IPS-20b (cell line): ENCODE measurements around the gene ZPBP2.
A peak's percentile ranks its signal among the peaks of the same experiment; 100 is the strongest.

Source experiments
- H3K27ac ChIP-seq: one replicate; pipeline ENCODE4 v1.5.1; 2013; ENCODE audit warnings: low read length
- H3K27me3 ChIP-seq: 2 replicates; pipeline ENCODE4 v1.6.1; 2013; ENCODE audit warnings: mild to moderate bottlenecking, low read length, inconsistent platforms; ENCODE audit not compliant: insufficient read depth
- H3K36me3 ChIP-seq: 2 replicates; pipeline ENCODE4 v1.6.1; 2013; ENCODE audit warnings: low read depth, mild to moderate bottlenecking, inconsistent platforms, low read length, moderate library complexity; ENCODE audit not compliant: insufficient read depth
- H3K4me1 ChIP-seq: 2 replicates; pipeline ENCODE4 v1.6.1; 2013; ENCODE audit warnings: mild to moderate bottlenecking, control low read depth, inconsistent platforms, low read length, moderate library complexity; ENCODE audit not compliant: insufficient read depth
- H3K4me3 ChIP-seq: 2 replicates; pipeline ENCODE4 v1.5.1; 2013; ENCODE audit warnings: mild to moderate bottlenecking, low read length, inconsistent platforms
- H3K9ac ChIP-seq: 2 replicates; pipeline ENCODE4 v1.6.1; 2013; ENCODE audit warnings: low read depth, mild to moderate bottlenecking, inconsistent platforms, low read length, moderate library complexity
- H3K9me3 ChIP-seq: 2 replicates; pipeline ENCODE4 v1.6.1; 2013; ENCODE audit warnings: mild to moderate bottlenecking, low read depth, low read length, inconsistent platforms; ENCODE audit not compliant: insufficient read depth

Gene ZPBP2

DNA sequence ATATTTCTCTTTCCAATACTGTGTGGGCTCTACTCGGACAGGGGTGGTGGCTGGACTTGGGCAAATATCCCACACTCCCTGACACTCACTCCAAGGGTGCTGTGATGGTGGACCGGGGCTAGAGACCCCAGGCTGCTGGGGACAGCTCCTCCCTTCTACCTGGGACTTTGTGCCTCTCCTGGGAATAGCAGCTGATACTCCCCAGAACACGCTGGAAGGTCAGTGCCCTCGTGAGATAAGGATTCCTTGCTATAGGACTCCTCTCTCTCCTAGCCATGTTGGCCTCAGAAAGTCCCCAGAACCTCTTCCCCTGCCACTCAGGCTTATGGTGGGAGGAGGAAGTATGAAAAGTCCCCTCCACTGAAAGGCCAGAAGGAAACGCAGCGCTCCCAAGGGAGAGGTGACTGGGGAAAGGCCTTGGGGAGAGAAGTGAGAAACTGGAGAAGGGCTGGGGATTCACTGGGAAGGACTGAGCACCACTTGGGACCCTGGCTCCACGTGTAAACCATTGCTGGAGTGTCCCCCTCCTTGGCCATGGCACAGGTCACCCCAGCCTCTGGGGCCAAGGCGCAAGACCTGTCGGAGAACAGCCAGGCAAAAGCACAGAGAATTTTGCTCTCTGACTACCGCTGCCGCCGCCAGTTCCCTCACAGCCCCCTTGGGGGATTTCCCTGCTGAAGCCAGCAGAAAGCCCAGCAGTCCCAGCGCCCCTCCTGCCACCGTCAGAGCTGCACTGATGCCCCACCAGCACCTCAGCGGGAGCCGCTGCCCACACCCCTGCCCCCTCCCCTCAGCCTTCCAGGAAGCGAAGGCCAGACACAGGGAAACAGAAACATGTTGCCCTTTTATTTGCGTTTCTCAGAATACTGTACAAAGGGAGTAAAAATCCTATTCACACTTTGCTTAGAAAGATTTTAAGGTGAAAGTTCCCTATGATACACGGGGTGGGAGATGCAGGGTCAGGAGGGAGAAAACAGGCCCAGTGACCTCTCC lies 52.5 kb downstream of the ZPBP2 start:
- no peaks in the 10 kb centered on the region for H3K9me3 ChIP-seq
- H3K9ac ChIP-seq, result no peak overlapping the region
- no peak overlapping the region for H3K27ac ChIP-seq
- no peaks in the 10 kb centered on the region for H3K27me3 ChIP-seq
- H3K4me1 ChIP-seq, result no peaks in the 10 kb centered on the region
- no peak overlapping the region for H3K4me3 ChIP-seq
- peaks cover 43% of the 10 kb centered on the region for H3K36me3 ChIP-seq

DNA sequence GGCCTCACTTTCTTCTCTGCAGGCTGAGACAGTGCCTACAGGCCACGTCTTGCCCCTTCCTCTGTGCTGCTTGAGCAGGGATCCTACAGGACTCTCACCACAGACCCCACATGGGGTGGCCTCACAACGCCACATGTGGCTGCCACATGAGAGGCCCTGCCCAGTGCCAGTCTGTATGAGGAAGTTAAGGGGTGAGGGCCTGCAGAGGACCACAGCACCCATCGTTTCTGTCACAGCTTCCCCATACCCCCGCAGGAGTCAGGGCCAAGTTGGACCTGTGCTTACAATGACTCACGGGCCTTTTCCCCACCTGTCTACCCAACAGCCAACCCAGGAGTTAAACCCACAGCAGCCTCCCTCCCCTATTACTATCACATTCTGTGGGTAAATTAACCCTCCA lies 53.3 kb downstream of the ZPBP2 start:
- H3K4me1 ChIP-seq, result no peaks in the 10 kb centered on the region
- no peaks in the 10 kb centered on the region for H3K27me3 ChIP-seq
- H3K36me3 ChIP-seq, result peaks cover 43% of the 10 kb centered on the region
- H3K4me3 ChIP-seq, result no peak overlapping the region
- H3K9ac ChIP-seq, result no peak overlapping the region
- H3K27ac ChIP-seq, result no peak overlapping the region
- H3K9me3 ChIP-seq, result no peaks in the 10 kb centered on the region

DNA sequence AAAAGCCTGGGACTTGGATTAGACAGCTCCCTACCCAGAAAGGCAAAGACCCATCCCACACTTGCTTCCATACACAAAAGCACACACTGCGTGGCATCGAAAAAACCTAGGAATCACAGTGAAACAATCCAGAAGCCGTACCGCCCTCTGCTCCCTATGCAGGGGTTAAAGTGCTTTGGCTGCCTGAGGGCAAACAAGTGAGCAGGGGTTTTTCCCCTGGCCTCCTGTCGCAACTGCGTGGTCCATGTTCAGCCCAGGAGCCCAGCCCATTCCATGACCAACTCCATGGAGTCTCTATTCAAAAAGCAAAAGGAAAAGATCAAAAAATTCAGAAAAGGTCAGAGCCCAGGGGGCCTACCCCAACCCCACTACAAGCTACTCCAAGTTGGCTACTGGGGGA lies 54.0 kb downstream of the ZPBP2 start:
- Histone ChIP-seq H3K36me3 (peaks cover 43% of the 10 kb centered on the region), H3K4me3 (no peak overlapping the region), H3K9ac (no peak overlapping the region), H3K9me3 (no peaks in the 10 kb centered on the region), H3K27me3 (no peaks in the 10 kb centered on the region), H3K27ac (no peak overlapping the region), H3K4me1 (no peaks in the 10 kb centered on the region)

DNA sequence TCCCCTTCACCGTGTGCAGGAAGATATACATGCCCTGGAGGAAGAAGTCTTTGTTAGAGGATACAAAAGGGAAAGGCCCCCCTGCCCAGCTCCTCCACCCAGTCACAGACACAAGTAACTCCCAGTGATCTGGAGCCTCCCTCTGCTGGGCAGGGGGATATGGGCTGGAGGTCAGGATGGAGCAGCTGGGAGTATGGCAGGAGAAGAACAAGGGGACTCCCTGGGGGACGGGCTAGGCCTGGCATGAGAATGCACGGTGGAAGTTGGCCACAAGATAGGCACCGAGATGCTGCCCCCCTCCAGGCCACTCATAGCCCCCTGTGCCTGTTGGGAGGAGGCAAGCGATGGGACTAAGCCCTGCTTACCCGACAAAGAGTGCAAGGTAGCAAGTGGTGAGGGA lies 55.2 kb downstream of the ZPBP2 start:
- no peaks in the 10 kb centered on the region for H3K27me3 ChIP-seq
- no peaks in the 10 kb centered on the region for H3K9me3 ChIP-seq
- no peaks in the 10 kb centered on the region; the same call in 1 of the 2 replicates for H3K4me1 ChIP-seq
- peaks cover 43% of the 10 kb centered on the region for H3K36me3 ChIP-seq
- no peak overlapping the region for H3K27ac ChIP-seq
- H3K9ac ChIP-seq, result no peak overlapping the region
- H3K4me3 ChIP-seq, result no peak overlapping the region

DNA sequence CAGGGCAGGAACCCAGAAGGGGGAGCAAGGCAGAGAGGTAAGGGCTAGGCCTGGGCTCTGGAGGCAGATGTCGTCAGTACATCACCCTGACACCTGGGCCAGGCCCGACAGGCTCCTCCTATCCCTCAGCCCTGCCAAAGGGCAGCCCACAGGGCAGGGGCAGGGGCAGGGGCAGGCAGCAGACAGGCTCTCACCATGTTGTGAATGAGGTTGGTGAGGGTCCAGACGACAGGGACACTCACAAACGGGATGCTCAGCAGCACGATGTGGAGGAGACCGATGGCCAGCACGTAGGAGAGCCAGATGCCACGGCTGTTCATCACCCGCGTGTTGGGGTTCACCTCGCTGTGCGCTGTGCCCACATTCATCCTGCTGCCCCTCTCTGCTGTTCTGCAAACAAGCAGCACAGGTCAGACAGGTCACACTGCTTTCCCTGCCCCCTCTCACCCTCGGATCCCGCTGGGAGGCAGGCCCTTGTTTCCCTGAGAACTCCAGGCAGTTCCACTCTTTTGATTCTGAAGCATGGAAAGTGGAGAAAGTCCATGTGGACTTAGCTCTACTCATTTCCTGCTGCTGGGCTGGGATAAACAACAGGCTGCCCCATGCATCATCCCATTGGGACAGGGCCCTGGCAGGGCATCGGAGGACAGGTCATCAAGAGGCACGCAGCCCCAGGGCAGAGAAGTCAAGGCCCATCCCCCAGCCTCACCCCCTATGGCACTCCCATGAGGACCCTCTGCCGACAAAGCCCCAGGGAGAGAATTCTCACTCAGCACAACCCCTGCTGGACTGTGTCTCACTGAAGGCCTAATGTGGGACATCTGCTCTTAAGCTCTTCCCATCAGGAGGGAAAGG lies 56.1 kb downstream of the ZPBP2 start:
- H3K4me3 ChIP-seq, result no peak overlapping the region
- 0 out of 2 replicates have a peak overlapping the region, but pooled peaks have one; percentile 4 for H3K9ac ChIP-seq
- H3K36me3 ChIP-seq, result peaks cover 43% of the 10 kb centered on the region
- no peaks in the 10 kb centered on the region for H3K27me3 ChIP-seq
- no peak overlapping the region for H3K27ac ChIP-seq
- peaks cover 4% of the 10 kb centered on the region; the same call in 1 of the 2 replicates for H3K4me1 ChIP-seq
- no peaks in the 10 kb centered on the region for H3K9me3 ChIP-seq

DNA sequence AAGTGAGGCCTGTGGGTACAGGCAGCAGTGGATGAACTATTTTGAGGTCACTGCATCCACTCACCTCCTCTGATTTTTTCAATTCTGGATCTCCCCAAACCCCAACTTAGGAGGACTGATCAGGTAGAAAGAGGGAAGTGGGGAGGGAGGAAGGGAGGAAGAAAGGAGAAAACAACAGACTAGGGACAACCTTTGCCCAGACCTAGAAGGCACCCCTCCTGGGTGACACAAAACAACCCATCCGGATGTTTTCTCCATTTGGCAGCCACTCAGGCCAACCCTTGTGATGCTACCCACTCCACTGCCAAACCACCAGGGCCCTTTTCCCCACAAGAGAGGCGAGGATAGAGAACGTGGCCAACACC lies 56.7 kb downstream of the ZPBP2 start:
- H3K9ac ChIP-seq, result 0 out of 2 replicates have a peak overlapping the region, but pooled peaks have one; percentile 4
- H3K27me3 ChIP-seq, result no peaks in the 10 kb centered on the region
- H3K9me3 ChIP-seq, result no peaks in the 10 kb centered on the region
- no peak overlapping the region for H3K4me3 ChIP-seq
- no peak overlapping the region for H3K27ac ChIP-seq
- peaks cover 4% of the 10 kb centered on the region; the same call in 1 of the 2 replicates for H3K4me1 ChIP-seq
- peaks cover 39% of the 10 kb centered on the region for H3K36me3 ChIP-seq

DNA sequence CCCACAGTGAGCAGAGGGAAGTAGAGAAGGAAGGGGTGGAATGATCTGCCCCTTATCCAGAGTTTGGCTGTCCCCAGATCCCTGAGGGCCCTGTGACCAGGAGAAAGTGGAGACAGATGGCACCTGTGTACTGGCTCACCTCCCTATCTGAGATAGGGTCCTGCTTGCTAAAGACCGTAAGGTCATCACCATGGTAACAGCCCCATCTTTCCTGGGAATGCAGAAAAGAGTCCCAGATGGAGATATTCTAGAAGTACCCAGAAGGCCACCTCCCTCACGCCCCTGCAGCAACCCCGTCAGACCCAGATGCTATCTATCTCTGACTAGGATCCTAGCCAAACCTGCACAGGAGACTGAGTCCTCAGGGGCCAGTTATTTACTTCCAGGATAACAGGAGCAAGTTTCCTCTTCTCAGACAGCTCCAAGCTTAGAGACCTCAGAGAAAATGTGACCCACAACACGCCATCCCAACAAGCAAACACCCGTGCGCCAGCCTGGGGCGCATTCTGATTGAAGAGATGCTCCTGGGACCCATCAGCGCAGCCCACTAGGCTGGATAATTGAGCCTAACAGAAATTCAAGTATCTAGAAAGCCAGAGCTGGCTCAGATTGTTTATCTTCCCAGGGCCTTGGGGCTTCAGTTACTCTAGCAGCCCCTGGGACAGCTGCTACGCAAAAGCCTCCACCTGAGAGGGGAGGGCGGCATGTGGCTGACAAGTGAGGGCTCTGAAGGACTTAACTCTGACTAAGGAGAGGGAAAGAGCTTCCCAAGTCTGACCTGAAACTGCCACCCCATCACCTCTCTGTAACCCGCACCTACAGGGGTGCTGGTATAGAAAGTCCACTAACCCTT lies 57.5 kb downstream of the ZPBP2 start:
- H3K4me1 ChIP-seq, result peaks cover 4% of the 10 kb centered on the region; the same call in 1 of the 2 replicates
- no peaks in the 10 kb centered on the region for H3K9me3 ChIP-seq
- H3K4me3 ChIP-seq, result no peak overlapping the region
- no peaks in the 10 kb centered on the region for H3K27me3 ChIP-seq
- H3K9ac ChIP-seq, result peak overlapping the region; percentile 84; the same call in 1 of the 2 replicates
- peaks cover 34% of the 10 kb centered on the region for H3K36me3 ChIP-seq
- H3K27ac ChIP-seq, result no peak overlapping the region

DNA sequence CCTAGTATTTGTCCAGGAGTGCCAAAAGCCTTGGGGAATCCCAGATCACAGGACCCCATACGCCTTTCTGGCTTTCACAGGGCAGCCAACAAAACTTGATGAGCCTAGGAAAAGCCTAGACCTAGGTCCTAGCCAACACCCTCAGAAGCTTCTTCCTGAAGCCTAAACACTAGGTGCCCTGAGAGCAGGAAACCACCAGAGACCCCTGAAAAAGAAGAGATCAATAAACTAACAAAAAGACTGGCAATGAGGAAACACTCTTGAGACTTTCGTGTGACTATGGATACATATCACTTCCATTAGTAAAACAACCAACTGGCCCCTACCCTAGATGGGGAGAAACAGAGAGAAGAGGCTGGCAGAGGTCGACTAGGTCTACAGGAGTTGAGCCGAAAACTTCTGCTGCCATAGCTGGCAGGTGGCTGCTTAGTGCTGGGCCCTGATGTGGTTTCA lies 58.2 kb downstream of the ZPBP2 start:
- Histone ChIP-seq H3K27me3 (no peaks in the 10 kb centered on the region), H3K9me3 (no peaks in the 10 kb centered on the region), H3K27ac (peak overlapping the region; percentile 72), H3K36me3 (peaks cover 28% of the 10 kb centered on the region), H3K9ac (peak overlapping the region; percentile 84; the same call in 1 of the 2 replicates), H3K4me1 (peaks cover 4% of the 10 kb centered on the region; the same call in 1 of the 2 replicates), H3K4me3 (peak overlapping the region; percentile 72)

DNA sequence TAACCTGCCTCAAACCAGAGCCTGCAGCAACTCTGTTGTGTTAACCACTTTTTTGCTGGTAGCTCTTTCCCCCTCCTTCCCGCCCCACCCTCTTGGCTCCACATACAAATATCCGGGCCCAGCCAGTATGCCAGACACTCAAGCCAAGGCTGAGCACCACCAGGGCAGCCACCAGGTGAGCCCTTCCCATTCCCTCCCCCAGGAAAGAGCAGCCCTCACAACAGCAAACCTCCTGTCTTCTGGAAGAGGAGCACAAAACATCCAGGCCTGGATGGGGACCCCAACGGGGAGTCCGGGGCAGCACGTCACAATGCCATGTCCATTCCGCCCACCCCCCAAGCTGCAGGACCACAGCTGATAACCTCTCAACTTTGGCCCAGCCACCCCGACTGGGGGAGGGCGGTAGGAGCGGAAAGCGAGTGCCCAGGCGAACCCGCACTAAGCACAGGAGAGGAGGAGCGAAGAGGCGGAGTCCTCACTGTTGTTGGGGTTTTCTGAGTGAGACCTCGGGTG lies 58.6 kb downstream of the ZPBP2 start:
- Histone ChIP-seq H3K27me3 (no peaks in the 10 kb centered on the region), H3K36me3 (peaks cover 23% of the 10 kb centered on the region), H3K4me3 (peak overlapping the region; percentile 72), H3K9ac (peak overlapping the region; percentile 84; the same call in 1 of the 2 replicates), H3K4me1 (peaks cover 4% of the 10 kb centered on the region; the same call in 1 of the 2 replicates), H3K27ac (peak overlapping the region; percentile 72), H3K9me3 (no peaks in the 10 kb centered on the region)
